WERI-Rb-1 (cell line): ENCODE results near the gene MEGF11.

Experiments used
- DNase-seq: peaks from one replicate; pipeline ENCODE4 v3.0.0-alpha.2; 2020
- H3K27ac ChIP-seq: fragments of 250-450 bp; sonication (Bioruptor Pico); 2 replicates; pipeline ENCODE4 v1.5.1; 2020; ENCODE audit warnings: mild to moderate bottlenecking, moderate library complexity
- H3K27me3 ChIP-seq: fragments of 250-450 bp; sonication (Bioruptor Pico); 2 replicates; pipeline ENCODE4 v1.5.1; 2021; ENCODE audit warnings: mild to moderate bottlenecking, low read depth, moderate library complexity; ENCODE audit not compliant: insufficient read depth, severe bottlenecking
- H3K36me3 ChIP-seq: fragments of 250-450 bp; sonication (Bioruptor Pico); 2 replicates; pipeline ENCODE4 v1.5.1; 2020; ENCODE audit warnings: mild to moderate bottlenecking, moderate library complexity
- H3K4me3 ChIP-seq: 2 replicates; pipeline ENCODE4 v1.5.1; 2011; ENCODE audit warnings: low read depth, mild to moderate bottlenecking, control low read depth, low read length
- H3K9me3 ChIP-seq: fragments of 250-450 bp; sonication (Bioruptor Pico); 2 replicates; pipeline ENCODE4 v1.5.1; 2021; ENCODE audit warnings: mild to moderate bottlenecking, moderate library complexity; ENCODE audit not compliant: severe bottlenecking
- TF ChIP-seq, protein P1 (sequence below): IDR thresholded peaks from 2 replicates; pipeline ENCODE4 v1.5.1; 2011; ENCODE audit warnings: low read depth, mild to moderate bottlenecking, control low read depth, inconsistent platforms, low read length

Gene MEGF11

DNA sequence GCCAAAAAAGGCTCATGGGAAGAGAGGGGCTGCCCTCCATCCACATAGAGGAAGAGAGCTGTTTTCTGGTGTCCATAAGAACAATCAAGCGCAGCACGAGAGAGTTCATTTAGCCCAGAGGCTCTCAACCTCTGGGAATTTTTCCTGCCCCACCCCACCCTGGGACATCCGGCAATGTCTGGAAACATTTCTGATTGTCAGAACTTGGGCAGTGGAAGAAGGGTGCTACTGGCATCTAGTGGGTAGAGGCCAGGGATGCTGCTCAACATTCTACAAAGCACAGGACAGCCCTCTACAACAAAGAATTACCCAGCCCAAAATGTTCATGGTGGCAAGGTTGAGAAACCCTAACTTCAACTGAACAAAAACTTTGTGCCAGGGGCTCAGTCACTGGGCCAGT is 291.4 kb downstream of the MEGF11 start:
- no peaks in the 10 kb centered on the region for H3K27me3 ChIP-seq
- H3K36me3 ChIP-seq: no peaks in the 10 kb centered on the region
- TF ChIP-seq, protein P1, sequence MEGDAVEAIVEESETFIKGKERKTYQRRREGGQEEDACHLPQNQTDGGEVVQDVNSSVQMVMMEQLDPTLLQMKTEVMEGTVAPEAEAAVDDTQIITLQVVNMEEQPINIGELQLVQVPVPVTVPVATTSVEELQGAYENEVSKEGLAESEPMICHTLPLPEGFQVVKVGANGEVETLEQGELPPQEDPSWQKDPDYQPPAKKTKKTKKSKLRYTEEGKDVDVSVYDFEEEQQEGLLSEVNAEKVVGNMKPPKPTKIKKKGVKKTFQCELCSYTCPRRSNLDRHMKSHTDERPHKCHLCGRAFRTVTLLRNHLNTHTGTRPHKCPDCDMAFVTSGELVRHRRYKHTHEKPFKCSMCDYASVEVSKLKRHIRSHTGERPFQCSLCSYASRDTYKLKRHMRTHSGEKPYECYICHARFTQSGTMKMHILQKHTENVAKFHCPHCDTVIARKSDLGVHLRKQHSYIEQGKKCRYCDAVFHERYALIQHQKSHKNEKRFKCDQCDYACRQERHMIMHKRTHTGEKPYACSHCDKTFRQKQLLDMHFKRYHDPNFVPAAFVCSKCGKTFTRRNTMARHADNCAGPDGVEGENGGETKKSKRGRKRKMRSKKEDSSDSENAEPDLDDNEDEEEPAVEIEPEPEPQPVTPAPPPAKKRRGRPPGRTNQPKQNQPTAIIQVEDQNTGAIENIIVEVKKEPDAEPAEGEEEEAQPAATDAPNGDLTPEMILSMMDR: no peak

DNA sequence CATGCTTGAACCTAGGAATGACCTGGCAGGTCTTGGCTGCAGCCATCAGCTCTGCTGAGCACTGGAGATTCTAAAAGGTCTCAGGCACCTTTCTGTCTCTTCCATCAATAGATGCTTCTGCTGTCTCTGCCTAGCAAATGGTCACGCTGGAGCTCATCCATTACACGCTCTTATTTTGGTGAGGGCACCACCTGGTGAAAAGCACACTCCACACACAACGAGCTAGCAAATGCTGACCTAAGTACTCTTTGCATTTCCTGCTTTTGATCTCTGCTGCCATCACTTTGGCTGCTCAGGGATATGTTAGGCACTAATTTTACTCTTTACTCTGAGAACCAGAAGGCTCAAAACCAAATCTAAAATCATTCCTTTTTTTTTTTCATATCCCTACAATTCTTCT is 293.0 kb downstream of the MEGF11 start:
- Histone ChIP-seq H3K27me3 (no peaks in the 10 kb centered on the region), H3K9me3 (no peaks in the 10 kb centered on the region), H3K4me3 (no peak overlapping the region), H3K36me3 (no peaks in the 10 kb centered on the region), H3K27ac (no peak overlapping the region)
- TF ChIP-seq, protein P1: no peak
- no peak for DNase-seq

More for the DNA sequence above, 291.4 kb downstream of the MEGF11 start:
- Histone ChIP-seq H3K27ac (no peak overlapping the region), H3K4me3 (no peak overlapping the region), H3K9me3 (no peaks in the 10 kb centered on the region)
- DNase-seq: no peak

DNA sequence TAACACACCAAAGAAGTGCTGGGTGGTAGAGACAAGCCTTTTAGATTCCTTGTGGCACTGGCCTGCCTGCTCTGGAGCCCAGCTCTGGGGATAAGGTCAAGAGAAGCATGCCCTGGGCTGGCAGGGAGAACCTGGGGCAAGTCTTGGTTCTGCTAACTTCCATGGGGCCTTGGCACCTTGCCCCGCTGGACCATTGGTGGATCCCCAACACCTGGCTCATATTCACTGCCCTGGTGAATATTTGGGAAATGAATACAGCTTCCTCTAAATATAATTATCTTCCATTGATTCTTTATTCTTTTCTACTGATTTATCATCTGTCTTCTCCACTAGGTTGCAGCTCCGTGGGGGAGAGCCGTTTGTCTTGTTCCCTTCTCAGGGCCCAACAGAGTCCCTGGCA is 294.7 kb downstream of the MEGF11 start:
- no peaks in the 10 kb centered on the region for H3K36me3 ChIP-seq
- TF ChIP-seq, protein P1: no peak
- no peak overlapping the region for H3K4me3 ChIP-seq
- H3K9me3 ChIP-seq: no peaks in the 10 kb centered on the region
- no peak for DNase-seq
- no peak overlapping the region for H3K27ac ChIP-seq
- no peaks in the 10 kb centered on the region for H3K27me3 ChIP-seq

DNA sequence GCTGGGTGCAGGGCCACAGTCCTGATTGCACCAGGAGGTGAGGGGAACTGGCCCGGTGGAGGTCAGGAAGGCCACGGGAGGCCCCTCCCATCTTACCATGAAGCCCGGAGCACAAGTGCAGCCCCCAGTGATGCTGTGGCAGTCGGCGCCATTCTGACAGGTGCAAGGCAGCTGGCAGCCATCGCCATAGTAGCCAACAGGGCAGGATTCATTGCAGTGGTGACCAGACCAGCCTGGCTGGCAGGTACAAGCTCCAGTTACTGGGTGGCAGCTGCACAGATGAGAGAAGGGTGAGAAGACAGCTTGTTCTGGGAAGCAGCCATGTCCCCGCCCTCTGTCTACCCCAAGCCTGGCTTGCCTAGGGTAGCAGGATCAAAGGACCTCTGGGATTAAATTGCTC is 296.1 kb downstream of the MEGF11 start:
- H3K4me3 ChIP-seq: no peak overlapping the region
- no peak for DNase-seq
- no peaks in the 10 kb centered on the region for H3K36me3 ChIP-seq
- TF ChIP-seq, protein P1: no peak
- no peak overlapping the region for H3K27ac ChIP-seq
- H3K27me3 ChIP-seq: no peaks in the 10 kb centered on the region
- no peaks in the 10 kb centered on the region for H3K9me3 ChIP-seq

DNA sequence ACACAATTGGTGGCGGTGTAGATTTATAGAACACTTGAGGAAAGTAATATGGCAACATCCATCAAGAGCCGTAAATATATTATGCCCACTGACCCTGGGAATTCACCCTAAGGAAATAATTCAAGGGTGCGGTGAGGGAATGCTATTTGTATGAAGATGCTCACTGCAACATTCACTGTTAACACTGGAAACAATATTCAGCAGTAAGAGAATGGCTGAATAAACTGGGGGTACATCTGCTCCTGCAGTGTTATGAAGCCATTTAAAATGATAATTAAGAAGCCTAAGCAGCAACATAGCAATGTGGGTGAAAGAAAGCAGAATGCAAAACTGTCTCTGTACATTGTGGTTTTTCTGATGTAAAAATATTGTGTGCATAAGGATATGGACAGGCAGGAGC is 296.7 kb downstream of the MEGF11 start:
- TF ChIP-seq, protein P1: no peak
- no peak for DNase-seq

DNA sequence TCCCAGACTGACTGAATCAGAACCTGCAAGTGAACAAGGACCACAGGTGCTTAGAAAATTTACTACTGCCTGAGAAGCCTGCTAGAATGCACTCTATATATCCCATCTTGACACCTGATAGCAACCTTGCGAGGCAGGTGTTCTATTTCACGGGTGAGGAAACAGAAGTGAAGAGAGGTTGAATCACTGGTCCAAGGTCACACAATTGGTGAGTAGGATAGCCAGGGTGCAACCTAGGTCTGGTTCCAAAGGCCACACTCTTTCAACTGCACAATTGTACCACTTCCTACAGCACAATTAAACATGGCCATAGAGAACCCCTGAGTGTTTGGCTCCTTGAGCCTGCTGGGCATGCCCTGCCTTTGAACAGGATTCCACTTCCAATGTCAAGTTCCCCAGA is 297.2 kb downstream of the MEGF11 start:
- Histone ChIP-seq H3K27ac (no peak overlapping the region), H3K27me3 (no peaks in the 10 kb centered on the region), H3K36me3 (no peaks in the 10 kb centered on the region), H3K9me3 (no peaks in the 10 kb centered on the region), H3K4me3 (no peak overlapping the region)
- TF ChIP-seq, protein P1: no peak
- DNase-seq: no peak

More for the DNA sequence above, 296.7 kb downstream of the MEGF11 start:
- Histone ChIP-seq H3K36me3 (no peaks in the 10 kb centered on the region), H3K4me3 (no peak overlapping the region), H3K27me3 (no peaks in the 10 kb centered on the region), H3K9me3 (no peaks in the 10 kb centered on the region), H3K27ac (no peak overlapping the region)
